CD4-positive, alpha-beta T cell treated with Interferon alpha-2 for 1 hour (primary cell): ENCODE measurements around the gene KLF3.
A peak's percentile ranks its signal among the peaks of the same experiment; 100 is the strongest.

Source experiments
- DNase-seq, 2 donors: peaks; one replicate each; pipeline ENCODE4 v3.0.0-alpha.2; 2020 to 2022

The KLF3 gene

GRCh38 chr4:38698176-38698575 is 34.2 kb downstream of the KLF3 start:
- DNase-seq, result no peak

- DNase-seq, result no peak
Observed at GRCh38 chr4:38699112-38699511, 35.1 kb downstream of the KLF3 start.

GRCh38 chr4:38703635-38704034 is 39.6 kb downstream of the KLF3 start:
- no peak for DNase-seq

- DNase-seq, result no peak
Observed at GRCh38 chr4:38704622-38705154, 40.7 kb downstream of the KLF3 start.

- DNase-seq, result no peak
Observed at GRCh38 chr4:38706301-38706700, 42.3 kb downstream of the KLF3 start.

- DNase-seq, result no peak
Observed at GRCh38 chr4:38710053-38710452, 46.1 kb downstream of the KLF3 start.

GRCh38 chr4:38711066-38711465 is 47.1 kb downstream of the KLF3 start:
- DNase-seq, result no peak

GRCh38 chr4:38715050-38715449 is 51.1 kb downstream of the KLF3 start:
- DNase-seq, result no peak

GRCh38 chr4:38716256-38716655 is 52.3 kb downstream of the KLF3 start:
- no peak for DNase-seq

GRCh38 chr4:38717604-38718003 is 53.6 kb downstream of the KLF3 start:
- DNase-seq, result no peak

GRCh38 chr4:38723114-38723513 is 59.1 kb downstream of the KLF3 start:
- DNase-seq, result no peak

GRCh38 chr4:38723726-38724474 is 59.9 kb downstream of the KLF3 start:
- no peak for DNase-seq

GRCh38 chr4:38724475-38724808 is 60.4 kb downstream of the KLF3 start:
- DNase-seq, result no peak

GRCh38 chr4:38728631-38729141 is 64.7 kb downstream of the KLF3 start:
- DNase-seq, result no peak

- no peak for DNase-seq
Observed at GRCh38 chr4:38730493-38730829, 66.5 kb downstream of the KLF3 start.

GRCh38 chr4:38730830-38731646 is 67.0 kb downstream of the KLF3 start:
- DNase-seq, result peak; percentile 73 to 85

- no peak for DNase-seq
Observed at GRCh38 chr4:38733663-38734062, 69.7 kb downstream of the KLF3 start.

GRCh38 chr4:38734446-38734845 is 70.4 kb downstream of the KLF3 start:
- DNase-seq, result no peak

- no peak for DNase-seq
Observed at GRCh38 chr4:38734911-38735310, 70.9 kb downstream of the KLF3 start.

- DNase-seq, result no peak
Observed at GRCh38 chr4:38735870-38736269, 71.9 kb downstream of the KLF3 start.

- DNase-seq, result no peak
Observed at GRCh38 chr4:38738940-38739803, 75.2 kb downstream of the KLF3 start.

GRCh38 chr4:38740303-38740702 is 76.3 kb downstream of the KLF3 start:
- no peak for DNase-seq

GRCh38 chr4:38743866-38744265 is 79.9 kb downstream of the KLF3 start:
- DNase-seq, result no peak
